AG09319 (cell line): Measurements from ENCODE around the gene ITPK1.
"Not testable (repeated sequence)": the region's sequence is repeated elsewhere in the genome, so short reads cannot be mapped to it uniquely, and the experiment has no call there.

Source experiments
- DNase-seq: peaks from one replicate; pipeline ENCODE4 v3.0.0-alpha.2; 2010; ENCODE audit warnings: low read depth; ENCODE audit errors: extremely low read depth
- CTCF ChIP-seq: IDR thresholded peaks from 2 replicates; pipeline ENCODE4 v1.5.1; 2011; ENCODE audit warnings: low read depth, mild to moderate bottlenecking, inconsistent platforms, low read length, moderate library complexity

Gene ITPK1

GRCh38 chr14:93068711-93069110 lies 47.0 kb downstream of the ITPK1 start:
- no peak for TF ChIP-seq CTCF
- no peak for DNase-seq

GRCh38 chr14:93067088-93067487 lies 48.6 kb downstream of the ITPK1 start:
- no peak for DNase-seq
- no peak for TF ChIP-seq CTCF

- DNase-seq: no peak
- TF ChIP-seq CTCF: no peak
These were observed 50.4 kb downstream of the ITPK1 start for GRCh38 chr14:93065272-93065730.

GRCh38 chr14:93064411-93065271 lies 51.1 kb downstream of the ITPK1 start:
- no peak for DNase-seq
- TF ChIP-seq CTCF: no peak

GRCh38 chr14:93063393-93063792 lies 52.3 kb downstream of the ITPK1 start:
- DNase-seq: no peak
- no peak for TF ChIP-seq CTCF

GRCh38 chr14:93062890-93063289 lies 52.8 kb downstream of the ITPK1 start:
- no peak for TF ChIP-seq CTCF
- DNase-seq: no peak

- DNase-seq: not testable (repeated sequence)
These were observed 53.7 kb downstream of the ITPK1 start for GRCh38 chr14:93062013-93062412.

GRCh38 chr14:93061380-93062012 lies 54.2 kb downstream of the ITPK1 start:
- no peak for TF ChIP-seq CTCF
- DNase-seq: no peak
